Left lung (tissue), 10 donors: ENCODE data around the gene ERC2. TPM values are rescaled to one million over a fixed set of nuclear protein-coding genes. Genes with fewer than 3 reads are reported as not detected.

ENCODE experiments used
- ATAC-seq: fragments of 200-7000 bp; cut with Tn5 transposase; one replicate; pipeline ENCODE4 v1.9.1; 2020; ENCODE audit warnings: moderate library complexity
- DNase-seq, 4 donors: peaks; one replicate each; pipeline ENCODE4 v3.0.0-alpha.2; 2013 to 2020
- H3K27ac ChIP-seq, 2 donors: fragments of 200-600 bp; sonication (generic) in 1 of 2; one replicate each; pipeline versions ENCODE4 v1.5.0 to v1.8.0; 2020 to 2021
- H3K27me3 ChIP-seq, 2 donors: fragments of 200-600 bp; sonication (generic) in 1 of 2; one replicate each; pipeline versions ENCODE4 v1.5.0 to v1.8.0; 2020 to 2021
- H3K36me3 ChIP-seq, 2 donors: fragments of 200-600 bp; sonication (generic) in 1 of 2; one replicate each; pipeline versions ENCODE4 v1.5.0 to v1.8.0; 2020 to 2021
- H3K4me1 ChIP-seq, 2 donors: fragments of 200-600 bp; one replicate each; pipeline ENCODE4 v1.8.0; 2021
- H3K4me3 ChIP-seq, 2 donors: fragments of 200-600 bp; sonication (generic) in 1 of 2; one replicate each; pipeline versions ENCODE4 v1.5.0 to v1.8.0; 2020 to 2021; ENCODE audit warnings: mild to moderate bottlenecking in 1 of 2
- H3K9me3 ChIP-seq, 2 donors: fragments of 200-600 bp; sonication (generic) in 1 of 2; one replicate each; pipeline versions ENCODE4 v1.5.0 to v1.8.0; 2020 to 2021
- CTCF ChIP-seq, 2 donors: fragments of 200-600 bp; sonication (generic) in 1 of 2; IDR thresholded peaks; one replicate each; pipeline versions ENCODE4 v1.5.0 to v1.8.0; 2021; ENCODE audit warnings: antibody characterized with exemption in 2 of 2
- intact Hi-C, 2 donors: fragments of 100-400 bp; cut with DNase I; formaldehyde crosslinking; loops; one replicate each; pipeline versions ENCODE4 v1.11.2 to v1.14.2; 2022
- polyA plus RNA-seq, 6 donors: library from polyadenylated mRNA; unstranded; fragments of 120-200 nt; gene quantifications; one replicate each; pipeline ENCODE4 v1.2.1, GENCODE V29; 2013; ENCODE audit not compliant: insufficient read length in 6 of 6
- total RNA-seq, 2 donors: library from RNA; stranded (reverse); fragmentation: NEBNext Ultra II Directional; extraction: Animal tissue kit (Norgen Biotek cat#: 25700); gene quantifications; one replicate each; pipeline ENCODE4 v1.2.1, GENCODE V29; 2021
- donor health status: DM: no; HTN: yes; CAD: no.
- donor health status: DM: no; HTN: no; CAD: no.

The ERC2 gene
- total and polyA plus RNA-seq, 8 donors, result 1.6 to 3.3 (median 2.1) TPM

- Histone ChIP-seq H3K4me1 (no peaks in the 10 kb centered on the region), H3K27ac (no peak overlapping the region), H3K27me3 (no peaks in the 10 kb centered on the region), H3K36me3 (no peaks in the 10 kb centered on the region), H3K4me3 (no peak overlapping the region), H3K9me3 (no peaks in the 10 kb centered on the region)
- intact Hi-C loops, result no loop called here
- DNase-seq (no peak), ATAC-seq (no peak)
- TF ChIP-seq CTCF (IDR thresholded peaks at IDR 0.05), result no peak
These were observed 698.2 kb downstream of the ERC2 start for GRCh38 chr3:55770077-55770476.

DNA sequence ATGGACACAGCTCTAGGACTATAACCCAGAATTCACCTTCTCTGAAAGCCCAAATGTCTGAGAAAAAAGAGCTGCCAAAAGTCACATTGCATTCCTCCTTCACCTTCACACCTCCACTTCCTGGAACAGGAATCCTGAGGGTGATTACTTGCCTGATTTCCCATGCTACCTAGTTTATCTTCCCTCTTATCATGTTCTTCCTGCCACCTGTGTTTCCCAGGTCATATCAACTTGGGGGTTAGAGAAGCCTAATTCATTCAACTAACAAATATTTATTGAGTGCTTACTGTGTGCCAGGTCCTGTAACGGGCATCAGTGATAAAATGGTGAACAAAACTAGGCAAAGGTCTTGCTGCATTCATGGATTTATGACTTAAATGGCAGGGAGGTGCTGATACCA, 701.5 kb downstream of the ERC2 start:
- no peaks in the 10 kb centered on the region for H3K4me1 ChIP-seq
- no peaks in the 10 kb centered on the region for H3K36me3 ChIP-seq
- DNase-seq (no peak), ATAC-seq (no peak)
- H3K27ac ChIP-seq, result no peak overlapping the region
- no peak for TF ChIP-seq CTCF (IDR thresholded peaks at IDR 0.05)
- no peaks in the 10 kb centered on the region for H3K9me3 ChIP-seq
- no peak overlapping the region for H3K4me3 ChIP-seq
- no peaks in the 10 kb centered on the region for H3K27me3 ChIP-seq
- intact Hi-C loops, result no loop called here

DNA sequence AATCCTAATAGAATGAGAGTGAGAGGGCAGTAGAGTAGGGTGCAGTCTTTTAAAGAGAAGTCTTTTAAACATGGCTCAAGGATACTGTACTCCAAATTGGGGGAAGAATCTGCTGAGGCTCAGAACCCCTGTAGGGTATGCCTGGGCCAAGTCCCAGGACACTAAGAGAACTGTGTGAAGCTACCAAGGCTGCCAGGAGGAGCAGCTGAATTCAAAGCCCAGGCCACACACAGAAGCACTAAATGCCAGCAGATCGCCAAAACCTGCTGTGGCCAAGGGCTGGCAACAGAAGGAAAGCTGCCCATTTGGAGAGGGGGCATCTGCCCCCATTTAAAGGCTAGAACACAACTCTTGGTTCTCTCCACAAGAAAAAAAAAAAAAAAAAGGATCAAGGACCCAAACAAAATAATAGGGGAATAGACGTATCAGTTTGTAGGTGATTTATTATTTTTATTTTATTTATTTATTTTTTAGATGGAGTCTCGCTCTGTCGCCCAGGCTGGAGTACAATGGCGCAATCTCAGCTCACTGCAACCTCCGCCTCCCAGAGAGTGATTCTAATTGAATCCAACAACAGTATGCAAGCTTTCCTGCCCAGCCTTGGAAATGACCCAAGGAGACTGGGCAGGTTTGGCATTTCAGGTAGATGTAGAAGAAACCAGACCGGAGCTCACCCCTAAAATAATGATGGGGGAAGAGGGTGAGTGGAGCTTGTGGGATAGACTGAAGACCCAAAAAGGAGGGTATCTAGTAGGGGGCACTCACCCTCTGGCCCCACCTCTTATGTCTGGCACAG, 702.2 kb downstream of the ERC2 start:
- H3K4me3 ChIP-seq, result no peak overlapping the region
- H3K36me3 ChIP-seq, result no peaks in the 10 kb centered on the region
- intact Hi-C loops, result no loop called here
- no peaks in the 10 kb centered on the region for H3K4me1 ChIP-seq
- no peak overlapping the region for H3K27ac ChIP-seq
- TF ChIP-seq CTCF (IDR thresholded peaks at IDR 0.05), result no peak
- ATAC-seq (no peak), DNase-seq (no peak)
- H3K27me3 ChIP-seq, result no peaks in the 10 kb centered on the region
- no peaks in the 10 kb centered on the region for H3K9me3 ChIP-seq

GRCh38 chr3:55765398-55765797, 702.9 kb downstream of the ERC2 start:
- no peaks in the 10 kb centered on the region for H3K4me1 ChIP-seq
- no peaks in the 10 kb centered on the region for H3K27me3 ChIP-seq
- no peak overlapping the region for H3K4me3 ChIP-seq
- ATAC-seq (no peak), DNase-seq (no peak)
- H3K36me3 ChIP-seq, result no peaks in the 10 kb centered on the region
- TF ChIP-seq CTCF (IDR thresholded peaks at IDR 0.05), result no peak
- intact Hi-C loops, result no loop called here
- no peaks in the 10 kb centered on the region for H3K9me3 ChIP-seq
- H3K27ac ChIP-seq, result no peak overlapping the region

GRCh38 chr3:55756976-55757375, 711.3 kb downstream of the ERC2 start:
- H3K27me3 ChIP-seq, result no peaks in the 10 kb centered on the region
- H3K4me1 ChIP-seq, result peaks cover 0 to 3% of the 10 kb centered on the region in 2 donors
- intact Hi-C loops, result no loop called here
- H3K9me3 ChIP-seq, result no peaks in the 10 kb centered on the region
- no peak overlapping the region for H3K27ac ChIP-seq
- H3K4me3 ChIP-seq, result no peak overlapping the region
- ATAC-seq (no peak), DNase-seq (no peak)
- no peaks in the 10 kb centered on the region for H3K36me3 ChIP-seq
- no peak for TF ChIP-seq CTCF (IDR thresholded peaks at IDR 0.05)
